ENCODE measurements around the gene CDC14A. TPM values are rescaled to one million over a fixed set of nuclear protein-coding genes. Genes with fewer than 3 reads are reported as not detected.

The CDC14A gene
- total RNA-seq, 6 experiments from 2014 or later, result 2.4 to 5.1 (median 3.0) TPM

- H3K9me3 Mint-ChIP-seq, result no peaks in the 10 kb centered on the region
- H3K4me3 Mint-ChIP-seq, result no peak overlapping the region
- no peak for TF ChIP-seq CTCF (IDR thresholded peaks at IDR 0.05)
- H3K4me1 Mint-ChIP-seq (ENCODE audit: low read depth), result no peaks in the 10 kb centered on the region
- no peaks in the 10 kb centered on the region for H3K27me3 Mint-ChIP-seq (ENCODE audit: insufficient read depth)
- H3K27ac Mint-ChIP-seq, result no peak overlapping the region
- DNase-seq, result no peak
- no peaks in the 10 kb centered on the region for H3K36me3 Mint-ChIP-seq (ENCODE audit: low read depth)
These were observed 165.7 kb downstream of the CDC14A start for GRCh38 chr1:100518023-100518422.

GRCh38 chr1:100523038-100523652, 170.8 kb downstream of the CDC14A start:
- Mint-ChIP-seq H3K27ac (no peak overlapping the region), H3K4me1 (ENCODE audit: low read depth) (no peaks in the 10 kb centered on the region), H3K4me3 (no peak overlapping the region), H3K27me3 (ENCODE audit: insufficient read depth) (peaks cover 3% of the 10 kb centered on the region; the same call in 1 of the 2 replicates), H3K36me3 (ENCODE audit: low read depth) (no peaks in the 10 kb centered on the region), H3K9me3 (no peaks in the 10 kb centered on the region)
- no peak for DNase-seq
- TF ChIP-seq CTCF (IDR thresholded peaks at IDR 0.05), result no peak

GRCh38 chr1:100524355-100524754, 172.0 kb downstream of the CDC14A start:
- H3K4me3 Mint-ChIP-seq, result no peak overlapping the region
- peaks cover 3% of the 10 kb centered on the region; the same call in 1 of the 2 replicates for H3K27me3 Mint-ChIP-seq (ENCODE audit: insufficient read depth)
- no peak for DNase-seq
- H3K36me3 Mint-ChIP-seq (ENCODE audit: low read depth), result no peaks in the 10 kb centered on the region
- TF ChIP-seq CTCF (IDR thresholded peaks at IDR 0.05), result no peak
- no peak overlapping the region for H3K27ac Mint-ChIP-seq
- H3K9me3 Mint-ChIP-seq, result no peaks in the 10 kb centered on the region
- H3K4me1 Mint-ChIP-seq (ENCODE audit: low read depth), result no peaks in the 10 kb centered on the region

GRCh38 chr1:100526894-100527293, 174.6 kb downstream of the CDC14A start:
- Mint-ChIP-seq H3K9me3 (no peaks in the 10 kb centered on the region), H3K4me1 (ENCODE audit: low read depth) (no peaks in the 10 kb centered on the region), H3K36me3 (ENCODE audit: low read depth) (no peaks in the 10 kb centered on the region), H3K27ac (no peak overlapping the region), H3K27me3 (ENCODE audit: insufficient read depth) (peaks cover 8% of the 10 kb centered on the region), H3K4me3 (no peak overlapping the region)
- no peak for TF ChIP-seq CTCF (IDR thresholded peaks at IDR 0.05)
- DNase-seq, result no peak

- H3K27me3 Mint-ChIP-seq (ENCODE audit: insufficient read depth), result peaks cover 14% of the 10 kb centered on the region
- TF ChIP-seq CTCF (IDR thresholded peaks at IDR 0.05), result no peak
- no peaks in the 10 kb centered on the region for H3K9me3 Mint-ChIP-seq
- DNase-seq, result no peak
- H3K27ac Mint-ChIP-seq, result no peak overlapping the region
- H3K4me3 Mint-ChIP-seq, result no peak overlapping the region
- H3K36me3 Mint-ChIP-seq (ENCODE audit: low read depth), result no peaks in the 10 kb centered on the region
- H3K4me1 Mint-ChIP-seq (ENCODE audit: low read depth), result no peaks in the 10 kb centered on the region
These were observed 176.6 kb downstream of the CDC14A start for GRCh38 chr1:100528871-100529270.
